A673 (cell line): ENCODE results near the gene AOPEP. TPM values are rescaled to one million over a fixed set of nuclear protein-coding genes. Genes with fewer than 3 reads are reported as not detected.

Source experiments
- Bru-seq: library from RNA; stranded (reverse); fragments of 400-500 nt; gene quantifications from one replicate; lab custom pipeline; 2021; lab: Mats Ljungman, UMichigan
- BruChase-seq, 2 experiments: library from RNA; stranded (reverse); fragments of 400-500 nt; gene quantifications; one replicate each; lab custom pipeline; 2021; lab: Mats Ljungman, UMichigan
- BruUV-seq: library from RNA; stranded (reverse); fragments of 400-500 nt; replicated peaks from 2 replicates; lab custom pipeline; 2021; lab: Mats Ljungman, UMichigan
- CTCF ChIA-PET: fragments of 300-600 bp; sonication (Branson Sonifier 250); formaldehyde crosslinking; loops from one replicate; lab custom pipeline; 2022; ENCODE audit warnings: antibody characterized with exemption; lab: Charles Lee
- POLR2A ChIA-PET: fragments of 300-600 bp; sonication (Branson Sonifier 250); formaldehyde crosslinking; loops from one replicate; lab custom pipeline; 2022; ENCODE audit warnings: antibody characterized with exemption; ENCODE audit not compliant: low non-redundant PET; lab: Charles Lee
- DNase-seq: peaks from one replicate; pipeline ENCODE4 v3.0.0-alpha.2; 2015; ENCODE audit warnings: low spot score
- H3K27ac ChIP-seq: fragments of 200-600 bp; sonication (generic); 2 replicates; pipeline ENCODE4 v1.5.1; 2016; ENCODE audit warnings: mixed run types, low read depth, mild to moderate bottlenecking, mixed read lengths, antibody characterized with exemption, low read length; ENCODE audit not compliant: poor library complexity, severe bottlenecking
- H3K27me3 ChIP-seq: fragments of 200-600 bp; sonication (generic); replicated peaks from 2 replicates; pipeline ENCODE4 v1.6.1; 2017; ENCODE audit warnings: mixed run types, low read depth, mild to moderate bottlenecking, mixed read lengths, antibody characterized with exemption, low read length; ENCODE audit not compliant: insufficient read depth, poor library complexity
- H3K36me3 ChIP-seq: fragments of 200-600 bp; sonication (generic); 2 replicates; pipeline ENCODE4 v1.6.1; 2016; ENCODE audit warnings: mixed run types, mild to moderate bottlenecking, mixed read lengths, antibody characterized with exemption, low read length; ENCODE audit not compliant: insufficient read depth, poor library complexity, severe bottlenecking
- H3K4me1 ChIP-seq: fragments of 200-600 bp; sonication (generic); 2 replicates; pipeline ENCODE4 v1.6.1; 2017; ENCODE audit warnings: mixed run types, mild to moderate bottlenecking, mixed read lengths, antibody characterized with exemption, low read length; ENCODE audit not compliant: insufficient read depth, poor library complexity, severe bottlenecking
- H3K4me3 ChIP-seq: fragments of 200-600 bp; sonication (generic); 2 replicates; pipeline ENCODE4 v1.5.1; 2016; ENCODE audit warnings: low read depth, mixed run types, mild to moderate bottlenecking, mixed read lengths, low read length; ENCODE audit not compliant: poor library complexity, severe bottlenecking
- H3K9me3 ChIP-seq: fragments of 200-600 bp; sonication (generic); 2 replicates; pipeline ENCODE4 v1.6.1; 2016; ENCODE audit warnings: mixed run types, low read depth, mild to moderate bottlenecking, mixed read lengths, antibody characterized with exemption, low read length; ENCODE audit not compliant: poor library complexity, severe bottlenecking
- CTCF ChIP-seq: fragments of 300-800, 200-600 bp; sonication (generic); conservative IDR thresholded peaks from 2 replicates; pipeline ENCODE4 v1.5.1; 2017; ENCODE audit warnings: low read depth, mild to moderate bottlenecking, antibody characterized with exemption, low read length, moderate library complexity, mixed read lengths
- EZH2 ChIP-seq: fragments of 200-600 bp; sonication (generic); IDR thresholded peaks from 2 replicates; pipeline ENCODE4 v1.6.1; 2017; ENCODE audit warnings: borderline replicate concordance, low read depth, mild to moderate bottlenecking, mixed read lengths, antibody characterized with exemption, low read length; ENCODE audit not compliant: poor library complexity, severe bottlenecking
- intact Hi-C: fragments of 100-400 bp; cut with micrococcal nuclease; formaldehyde crosslinking; loops from one replicate; pipeline ENCODE4 v1.10.0; 2022; ENCODE audit not compliant: unreplicated experiment
- long read RNA-seq: library from polyadenylated mRNA; stranded (forward); transcript quantifications from one replicate; pipeline ENCODE4 v2.0.0, GENCODE V29; 2022
- total RNA-seq: library from RNA; stranded (reverse); gene quantifications from 2 replicates; pipeline ENCODE4 v1.2.3, GENCODE V29; 2021

The AOPEP gene
- 17.5 and 18.4 TPM in 2 replicates for total RNA-seq
- Bru-seq, nascent RNA = percentile 73 among the genes with signal in this experiment
- BruChase-seq, experiment 1, labeled RNA remaining after a 2-hour chase = percentile 70 among the genes with signal in this experiment
- BruChase-seq, experiment 2, labeled RNA remaining after a 6-hour chase = percentile 69 among the genes with signal in this experiment
- long read RNA-seq, partial matches to known transcripts = 3 of 18 reads
- long read RNA-seq, other reads (novel, unspliced or antisense) = 11 of 18 reads

- Histone ChIP-seq H3K27me3 (no peaks in the 10 kb centered on the region), H3K4me1 (peaks cover 4% of the 10 kb centered on the region), H3K9me3 (no peaks in the 10 kb centered on the region), H3K27ac (peak within 1 kb of the TSS; percentile 69), H3K4me3 (peak within 1 kb of the TSS; percentile 70), H3K36me3 (no peaks in the 10 kb centered on the region)
- TF ChIP-seq EZH2 (no peak), CTCF (no peak)
- ChIA-PET CTCF (no interaction called here), POLR2A (interaction anchor here (0.5 kb wide), 1 partner anchor 255 kb away, joined by 3 read pairs; no protein-coding TSS in a partner anchor)
- intact Hi-C loops = no loop called here
- peak; percentile 97 for DNase-seq
- BruUV-seq = TSS peak; percentile 67
Measured at GRCh38 chr9:94726495-94727191, at the start of gene AOPEP. AOPEP (plus strand) TSS chr9:94726699; CDS start chr9:94759784, 33,085 bp downstream.

- Histone ChIP-seq H3K9me3 (no peaks in the 10 kb centered on the region), H3K36me3 (no peaks in the 10 kb centered on the region), H3K27ac (no peak overlapping the region), H3K4me1 (no peaks in the 10 kb centered on the region), H3K27me3 (no peaks in the 10 kb centered on the region), H3K4me3 (no peak overlapping the region)
- no TSS peak for BruUV-seq
- intact Hi-C loops = no loop called here
- ChIA-PET CTCF (no interaction called here), POLR2A (interaction anchor here (0.6 kb wide), 1 partner anchor 87 kb away, joined by 3 read pairs; no protein-coding TSS in a partner anchor)
- DNase-seq = no peak
- no peak for TF ChIP-seq CTCF
- TF ChIP-seq EZH2 = no peak
Measured at GRCh38 chr9:94677929-94678328, 48.6 kb upstream of the AOPEP start.

GRCh38 chr9:94679587-94679986, 46.9 kb upstream of the AOPEP start:
- BruUV-seq = no TSS peak
- intact Hi-C loops = no loop called here
- no peak for DNase-seq
- no peaks in the 10 kb centered on the region for H3K4me1 ChIP-seq
- H3K4me3 ChIP-seq = no peak overlapping the region
- no peak overlapping the region for H3K27ac ChIP-seq
- CTCF ChIA-PET = no interaction called here
- TF ChIP-seq CTCF (no peak), EZH2 (no peak)
- no peaks in the 10 kb centered on the region for H3K27me3 ChIP-seq
- H3K36me3 ChIP-seq = no peaks in the 10 kb centered on the region
- H3K9me3 ChIP-seq = no peaks in the 10 kb centered on the region
- POLR2A ChIA-PET = interaction anchor here (0.6 kb wide), 1 partner anchor 23 kb away, joined by 3 read pairs; no protein-coding TSS in a partner anchor
